Right lung (tissue), 5 donors: ENCODE data around the gene LZTS2. TPM values are rescaled to one million over a fixed set of nuclear protein-coding genes. Genes with fewer than 3 reads are reported as not detected.
A peak's percentile ranks its signal among the peaks of the same experiment; 100 is the strongest.

Experiments
- DNase-seq, 2 donors: peaks; one replicate each; pipeline ENCODE4 v3.0.0-alpha.2; 2013
- polyA plus RNA-seq, 5 donors: library from polyadenylated mRNA; unstranded; fragments of 120-200 nt; gene quantifications; one replicate each; pipeline versions ENCODE4 v1.2.1 to v1.2.3, GENCODE V29; 2013; ENCODE audit warnings: inconsistent platforms in 1 of 5, low replicate concordance in 1 of 5; ENCODE audit not compliant: insufficient read length in 5 of 5, insufficient read depth in 1 of 5

Gene LZTS2
- polyA plus RNA-seq, 5 donors = 37.4 to 73.9 (median 57.6) TPM

DNA sequence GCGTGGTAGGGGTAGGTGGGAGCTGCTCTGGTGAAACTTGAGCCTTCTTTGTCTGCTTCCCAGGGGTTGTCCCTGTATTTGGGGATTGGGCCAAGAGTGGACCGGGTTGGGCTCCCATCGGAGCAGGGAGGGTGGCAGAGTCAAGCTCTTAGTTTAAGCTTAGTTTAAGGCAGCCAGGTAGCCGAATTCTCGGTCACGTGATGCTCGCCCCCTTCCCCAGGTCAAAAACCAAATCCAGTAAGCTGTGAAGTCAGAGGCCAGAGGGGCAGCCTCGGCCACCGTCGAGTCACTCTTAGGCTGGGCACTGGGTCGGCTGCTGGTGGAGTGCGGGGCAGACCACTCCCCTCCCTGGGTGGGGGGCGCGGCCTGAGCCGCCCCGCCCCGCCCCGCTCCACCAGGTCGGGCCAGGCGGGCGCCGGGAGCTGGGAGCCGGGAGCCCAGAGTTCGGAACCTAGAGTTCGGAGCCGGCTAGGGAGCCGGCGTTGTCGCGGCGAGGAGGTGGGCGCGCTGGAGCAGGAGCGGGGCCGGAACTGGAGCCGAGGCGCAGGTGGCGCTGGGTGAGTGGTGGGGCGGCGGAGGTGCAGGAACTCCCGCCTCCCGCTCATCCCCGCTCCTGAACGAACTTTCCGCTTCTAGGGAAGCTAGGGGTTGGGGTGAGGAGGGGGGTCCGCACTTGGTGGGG is 2.8 kb upstream of the LZTS2 start:
- no peak for DNase-seq

DNA sequence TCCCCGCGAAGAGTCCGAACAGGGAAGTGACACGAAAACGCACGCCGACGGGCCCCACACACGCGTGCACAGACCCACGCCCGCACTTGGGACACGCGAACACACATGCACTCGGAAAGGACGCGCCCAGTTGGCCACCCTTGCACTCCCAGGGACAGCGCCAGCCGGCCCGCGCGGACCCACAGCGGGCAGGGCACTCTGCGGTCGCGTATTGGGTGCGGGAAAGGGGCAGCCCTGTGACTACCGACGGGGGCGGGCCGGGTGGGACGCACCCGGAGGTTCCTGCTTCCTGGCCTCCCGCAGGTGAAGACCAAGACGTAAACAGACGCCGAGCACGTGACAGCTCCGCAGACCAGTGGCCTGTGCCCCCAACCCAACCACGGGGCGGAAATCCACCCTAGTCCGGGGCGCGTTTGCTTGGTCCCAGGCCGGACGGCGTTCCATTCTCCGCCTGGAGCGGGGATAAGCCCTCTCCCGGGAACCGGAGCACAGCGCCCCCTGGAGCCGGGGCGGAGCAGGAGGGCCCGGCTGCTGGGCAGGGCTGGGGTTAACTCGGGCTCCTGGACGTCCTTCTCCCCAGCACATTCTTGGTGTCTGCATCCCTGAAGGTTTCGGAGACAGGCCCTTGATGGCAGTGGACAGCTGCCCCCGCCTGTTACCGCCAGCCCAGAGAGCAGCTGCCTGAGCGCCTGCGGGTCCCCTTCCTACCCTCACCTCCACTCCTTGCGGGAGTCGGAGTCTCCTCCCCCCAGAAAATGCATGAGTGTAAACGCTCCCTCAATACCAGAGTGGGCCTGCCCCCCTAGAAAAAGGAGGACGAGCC is 2.0 kb upstream of the LZTS2 start:
- peak in 1 of 2 donors; percentile 63 for DNase-seq

DNA sequence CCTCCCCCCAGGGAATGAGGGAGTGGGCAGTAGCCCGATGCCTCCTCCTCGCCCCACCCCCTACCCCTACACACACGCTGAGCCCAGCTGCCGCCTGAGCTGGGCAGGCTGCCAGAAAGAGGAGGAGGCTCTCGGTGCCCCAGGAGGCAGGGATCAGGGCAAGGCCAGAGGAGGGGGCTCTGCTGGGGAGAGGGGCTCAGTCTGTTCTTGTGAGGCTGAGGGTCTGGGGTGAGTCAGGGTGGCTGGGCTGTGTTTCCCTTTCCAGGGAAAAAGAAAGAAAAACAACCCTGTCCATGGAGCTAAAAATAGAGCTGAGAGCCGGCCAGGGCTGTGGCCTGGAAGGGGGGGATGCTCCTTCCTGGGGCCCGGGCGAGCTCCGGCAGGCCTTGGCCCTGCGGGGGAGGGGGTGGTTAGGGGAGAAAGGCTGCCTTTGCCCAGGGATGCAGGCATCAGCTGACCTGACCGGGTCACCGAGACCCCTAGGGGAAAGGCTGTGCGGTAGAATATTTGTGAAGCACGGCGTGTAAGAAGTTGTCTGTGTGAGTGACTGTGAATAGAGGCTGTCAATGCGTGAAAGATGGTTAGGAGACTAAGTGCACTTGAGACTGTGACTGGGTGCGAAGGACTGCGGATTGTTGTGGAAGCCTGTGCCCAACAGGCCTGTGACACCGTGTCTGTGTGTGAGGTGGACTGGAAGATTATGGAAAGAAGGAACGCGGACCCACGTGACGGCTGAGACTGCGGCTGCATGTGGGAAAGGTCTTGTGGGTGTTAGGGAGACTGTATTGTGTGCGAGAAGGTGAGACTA is 1.2 kb upstream of the LZTS2 start:
- peak; percentile 92 to 93 for DNase-seq

DNA sequence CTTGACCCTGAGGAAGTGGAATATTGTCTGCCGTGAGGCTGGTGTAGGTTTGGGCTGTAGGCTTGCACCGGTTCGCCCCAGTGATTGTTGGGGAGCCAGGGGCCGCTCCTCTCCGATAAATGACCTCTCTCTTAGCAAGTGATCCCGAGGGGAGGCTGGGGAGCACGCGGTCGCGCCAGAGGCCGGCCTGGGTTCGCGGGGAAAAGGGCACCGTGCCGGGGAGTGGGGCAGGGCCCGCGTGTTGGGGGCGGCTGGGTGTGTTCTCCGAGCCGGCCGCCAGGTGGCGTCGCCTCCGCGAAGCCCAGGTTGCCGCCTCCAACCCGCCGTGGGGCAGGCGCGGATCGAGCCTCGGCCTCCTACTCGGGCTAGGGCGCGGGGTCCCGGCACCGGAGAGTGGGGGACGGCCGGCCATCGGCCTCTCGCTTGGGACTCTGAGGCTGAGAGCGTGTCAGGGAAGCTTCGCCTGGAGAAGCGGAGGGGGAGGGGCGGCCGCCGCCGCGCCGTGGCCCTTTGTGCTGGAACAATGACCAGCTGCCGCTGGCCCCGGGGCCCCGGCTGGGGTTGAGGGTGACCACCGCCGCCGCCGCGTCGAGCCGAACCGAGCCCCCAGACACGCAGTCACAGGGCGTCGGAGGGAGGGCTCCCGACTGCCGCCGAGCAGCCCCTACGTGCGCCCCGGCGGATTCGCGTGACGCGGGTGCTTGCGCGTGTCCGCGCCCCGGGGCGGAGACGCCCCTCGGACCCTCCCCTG is 442 bp upstream of the LZTS2 start:
- peak; percentile 88 to 90 for DNase-seq

DNA sequence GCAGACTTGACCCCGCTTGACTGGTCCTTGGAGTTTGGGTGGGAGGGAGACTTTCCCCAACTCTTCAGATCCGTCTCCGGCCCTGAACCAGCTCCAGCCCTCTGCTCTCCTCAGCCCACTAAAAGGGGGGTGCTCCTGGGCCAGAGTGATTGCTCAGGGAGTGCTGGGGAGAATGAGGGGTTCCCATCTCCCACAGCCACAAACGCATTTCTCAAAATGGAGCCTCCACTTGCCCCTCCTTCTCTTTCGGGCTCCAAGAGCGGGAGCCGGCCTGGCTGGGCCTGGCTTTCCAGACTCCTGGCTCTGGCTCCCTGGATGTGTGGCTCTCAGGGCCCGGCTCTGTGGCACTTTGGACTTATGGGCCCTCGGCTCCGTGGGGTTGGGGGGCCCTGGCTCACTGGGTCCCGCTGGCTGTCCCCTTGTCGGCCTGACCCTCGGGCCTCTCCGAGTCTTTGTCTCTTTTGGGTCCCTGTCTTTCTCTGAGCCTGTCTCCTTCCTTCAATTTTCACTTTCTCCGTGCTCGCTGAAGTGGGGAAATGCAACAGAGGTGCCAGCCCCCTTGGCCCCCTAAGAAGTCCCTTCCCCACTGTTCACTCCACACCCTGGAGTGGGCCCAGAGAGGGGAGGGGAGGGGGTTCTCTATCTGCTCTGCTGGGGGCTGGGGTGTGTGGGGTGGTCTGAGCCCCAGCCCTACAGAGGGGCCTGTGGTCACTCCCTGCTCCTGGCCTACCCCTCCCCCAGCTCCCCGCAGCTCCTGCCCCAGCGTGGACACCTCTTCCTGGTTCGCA is 713 bp downstream of the LZTS2 start:
- no peak for DNase-seq

DNA sequence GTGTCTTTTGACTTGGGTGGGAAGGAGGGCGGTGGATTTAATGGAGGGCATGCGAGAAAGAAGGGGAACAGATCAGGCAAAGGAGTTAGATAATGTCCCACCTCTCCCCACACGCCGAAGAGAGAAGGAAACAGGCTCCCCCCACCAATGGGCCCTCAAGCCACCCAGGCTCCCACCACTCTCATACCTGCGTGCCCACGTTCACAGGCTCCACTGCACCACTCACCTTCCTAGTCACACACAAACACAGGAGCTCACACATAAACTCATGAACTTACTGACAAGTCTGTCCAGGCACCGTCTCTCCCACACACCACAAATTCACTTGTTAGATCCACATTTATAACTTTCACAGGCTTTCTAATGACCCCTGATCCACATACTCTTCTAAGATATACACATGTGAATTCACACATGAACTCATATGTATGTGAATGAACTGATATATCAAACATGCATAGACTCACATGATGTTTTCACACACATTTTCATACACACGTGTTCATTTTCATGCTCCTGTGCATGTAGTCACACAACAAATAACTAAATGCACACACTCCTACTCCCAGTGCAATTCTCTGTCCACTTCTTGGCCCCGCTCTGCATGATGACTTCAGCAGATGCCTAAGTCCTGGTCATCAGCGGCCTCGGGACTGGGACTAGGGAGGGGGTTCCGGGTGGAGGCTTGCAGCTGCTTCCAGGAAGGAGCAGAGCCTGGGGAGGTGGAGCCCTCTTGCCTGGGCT is 1.5 kb downstream of the LZTS2 start:
- DNase-seq = peak; percentile 83 to 87

DNA sequence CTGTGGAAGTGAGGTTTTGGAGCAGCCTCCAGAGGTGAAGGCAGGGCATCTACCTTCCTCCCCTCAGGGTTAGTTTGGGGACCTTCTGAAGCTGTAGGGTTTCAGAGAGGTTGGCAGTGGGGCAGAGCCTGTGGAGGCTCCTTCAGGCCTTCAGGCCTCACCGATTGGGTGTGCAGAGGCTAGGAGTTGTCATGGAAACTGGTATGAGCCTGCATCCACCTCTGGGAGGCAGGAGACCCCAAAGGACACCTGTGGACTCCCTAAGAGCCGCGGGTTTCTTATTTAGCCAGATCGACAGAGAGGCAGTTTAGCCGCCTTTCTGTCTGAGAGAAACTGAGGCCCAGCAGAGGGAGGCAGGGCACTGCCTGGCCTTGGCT is 2.0 kb downstream of the LZTS2 start:
- no peak for DNase-seq

DNA sequence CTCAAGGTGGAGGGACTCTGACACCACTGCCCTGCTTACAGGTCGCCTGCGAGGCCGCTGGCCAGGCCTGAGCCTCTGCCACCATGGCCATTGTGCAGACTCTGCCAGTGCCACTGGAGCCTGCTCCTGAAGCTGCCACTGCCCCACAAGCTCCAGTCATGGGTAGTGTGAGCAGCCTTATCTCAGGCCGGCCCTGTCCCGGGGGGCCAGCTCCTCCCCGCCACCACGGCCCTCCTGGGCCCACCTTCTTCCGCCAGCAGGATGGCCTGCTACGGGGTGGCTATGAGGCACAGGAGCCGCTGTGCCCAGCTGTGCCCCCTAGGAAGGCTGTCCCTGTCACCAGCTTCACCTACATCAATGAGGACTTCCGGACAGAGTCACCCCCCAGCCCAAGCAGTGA is 2.8 kb downstream of the LZTS2 start:
- no peak for DNase-seq

DNA sequence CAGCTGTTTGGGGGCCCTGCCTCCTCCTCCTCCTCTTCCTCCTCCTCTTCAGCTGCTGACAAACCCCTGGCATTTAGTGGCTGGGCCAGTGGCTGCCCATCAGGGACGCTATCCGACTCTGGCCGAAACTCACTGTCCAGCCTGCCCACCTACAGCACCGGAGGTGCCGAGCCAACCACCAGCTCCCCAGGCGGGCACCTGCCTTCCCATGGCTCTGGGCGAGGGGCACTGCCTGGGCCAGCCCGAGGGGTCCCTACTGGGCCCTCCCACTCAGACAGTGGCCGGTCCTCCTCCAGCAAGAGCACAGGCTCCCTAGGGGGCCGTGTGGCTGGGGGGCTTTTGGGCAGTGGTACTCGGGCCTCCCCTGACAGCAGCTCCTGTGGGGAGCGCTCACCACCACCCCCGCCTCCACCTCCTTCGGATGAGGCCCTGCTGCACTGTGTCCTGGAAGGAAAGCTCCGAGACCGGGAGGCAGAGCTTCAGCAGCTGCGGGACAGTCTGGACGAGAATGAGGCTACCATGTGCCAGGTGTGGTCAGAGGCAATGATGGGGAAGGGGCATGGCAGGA is 4.1 kb downstream of the LZTS2 start:
- DNase-seq = no peak

DNA sequence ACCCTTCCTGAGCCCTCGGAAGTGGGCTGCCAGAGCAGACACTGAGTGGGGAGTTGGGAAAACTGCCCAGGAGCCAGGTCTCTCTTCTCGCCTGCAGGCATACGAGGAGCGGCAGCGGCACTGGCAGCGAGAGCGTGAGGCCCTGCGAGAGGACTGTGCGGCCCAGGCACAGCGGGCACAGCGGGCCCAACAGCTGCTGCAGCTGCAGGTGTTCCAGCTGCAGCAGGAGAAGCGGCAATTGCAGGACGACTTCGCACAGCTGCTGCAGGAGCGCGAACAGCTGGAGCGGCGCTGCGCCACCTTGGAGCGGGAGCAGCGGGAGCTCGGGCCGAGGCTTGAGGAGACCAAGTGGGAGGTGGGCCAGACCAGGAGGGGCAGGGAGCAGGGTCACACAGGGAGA is 5.8 kb downstream of the LZTS2 start:
- DNase-seq = no peak

DNA sequence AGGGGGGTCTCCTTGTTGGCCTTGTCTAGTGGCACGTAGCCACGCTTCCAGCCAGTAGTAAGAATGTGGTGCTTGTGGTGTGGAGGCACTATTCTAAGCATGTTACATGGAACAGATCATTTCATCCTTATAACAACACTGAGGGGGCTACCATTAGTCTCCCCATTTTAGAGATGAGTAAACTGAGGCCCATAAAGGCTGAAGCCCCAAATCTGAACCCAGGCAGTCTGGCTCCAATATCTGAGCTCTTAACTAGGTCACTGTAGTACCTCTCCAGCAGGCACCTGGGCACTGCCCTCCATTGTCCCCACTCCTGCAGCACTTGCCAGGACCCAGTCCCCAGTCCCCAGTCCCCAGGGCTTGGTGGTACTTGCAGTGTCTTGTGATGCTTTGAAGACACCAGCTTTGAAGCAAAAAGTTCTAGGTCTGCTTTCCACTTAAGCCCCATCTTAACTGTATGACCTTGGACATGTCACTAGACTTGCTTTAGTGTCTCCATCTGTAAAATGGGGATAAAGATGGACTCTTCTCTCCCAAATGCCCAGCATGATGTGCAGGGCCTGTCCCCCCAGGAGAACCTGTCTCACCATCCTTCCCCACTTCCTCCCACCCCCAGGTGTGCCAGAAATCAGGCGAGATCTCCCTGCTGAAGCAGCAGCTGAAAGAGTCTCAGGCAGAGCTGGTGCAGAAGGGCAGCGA is 6.4 kb downstream of the LZTS2 start:
- DNase-seq = no peak

DNA sequence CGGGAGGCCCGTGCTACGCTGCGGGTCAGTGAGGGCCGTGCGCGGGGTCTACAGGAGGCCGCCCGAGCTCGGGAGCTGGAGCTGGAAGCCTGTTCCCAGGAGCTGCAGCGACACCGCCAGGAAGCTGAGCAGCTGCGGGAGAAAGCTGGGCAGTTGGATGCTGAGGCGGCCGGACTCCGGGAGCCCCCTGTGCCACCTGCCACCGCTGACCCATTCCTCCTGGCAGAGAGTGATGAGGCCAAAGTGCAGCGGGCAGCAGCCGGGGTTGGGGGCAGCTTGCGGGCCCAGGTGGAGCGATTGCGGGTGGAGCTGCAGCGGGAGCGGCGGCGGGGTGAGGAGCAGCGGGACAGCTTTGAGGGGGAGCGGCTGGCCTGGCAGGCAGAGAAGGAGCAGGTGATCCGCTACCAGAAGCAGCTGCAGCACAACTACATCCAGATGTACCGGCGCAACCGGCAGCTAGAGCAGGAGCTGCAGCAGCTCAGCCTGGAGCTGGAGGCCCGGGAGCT is 7.0 kb downstream of the LZTS2 start:
- no peak for DNase-seq

DNA sequence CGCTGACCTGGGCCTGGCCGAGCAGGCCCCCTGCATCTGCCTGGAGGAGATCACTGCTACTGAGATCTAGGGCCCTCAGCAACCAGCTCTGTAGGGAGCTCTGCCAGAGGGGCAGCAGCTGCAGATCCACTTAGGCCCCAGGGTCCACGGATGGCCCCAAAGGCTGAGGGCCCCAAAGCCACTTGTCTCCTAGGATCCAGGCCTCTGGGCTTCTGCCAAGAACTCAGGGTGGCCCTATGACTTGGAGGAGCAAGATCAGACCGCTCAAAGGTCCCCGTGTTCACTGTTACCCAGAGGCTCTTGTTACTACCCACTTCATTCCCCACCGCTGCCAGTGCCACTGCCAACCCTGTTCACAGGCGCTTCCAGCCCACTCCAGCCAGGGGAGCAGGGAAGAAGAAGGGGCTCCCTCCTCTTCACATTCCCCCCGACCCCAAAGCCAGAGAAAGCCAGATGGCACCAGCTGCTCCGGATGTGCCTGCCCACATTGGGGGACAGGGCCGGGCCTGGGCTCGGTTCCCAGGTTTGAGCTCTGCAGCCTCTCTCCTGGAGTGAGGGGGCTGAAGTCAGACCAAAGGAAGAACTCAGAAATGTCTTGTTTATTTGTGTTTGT is 7.6 kb downstream of the LZTS2 start:
- peak in 1 of 2 donors; percentile 77 for DNase-seq

DNA sequence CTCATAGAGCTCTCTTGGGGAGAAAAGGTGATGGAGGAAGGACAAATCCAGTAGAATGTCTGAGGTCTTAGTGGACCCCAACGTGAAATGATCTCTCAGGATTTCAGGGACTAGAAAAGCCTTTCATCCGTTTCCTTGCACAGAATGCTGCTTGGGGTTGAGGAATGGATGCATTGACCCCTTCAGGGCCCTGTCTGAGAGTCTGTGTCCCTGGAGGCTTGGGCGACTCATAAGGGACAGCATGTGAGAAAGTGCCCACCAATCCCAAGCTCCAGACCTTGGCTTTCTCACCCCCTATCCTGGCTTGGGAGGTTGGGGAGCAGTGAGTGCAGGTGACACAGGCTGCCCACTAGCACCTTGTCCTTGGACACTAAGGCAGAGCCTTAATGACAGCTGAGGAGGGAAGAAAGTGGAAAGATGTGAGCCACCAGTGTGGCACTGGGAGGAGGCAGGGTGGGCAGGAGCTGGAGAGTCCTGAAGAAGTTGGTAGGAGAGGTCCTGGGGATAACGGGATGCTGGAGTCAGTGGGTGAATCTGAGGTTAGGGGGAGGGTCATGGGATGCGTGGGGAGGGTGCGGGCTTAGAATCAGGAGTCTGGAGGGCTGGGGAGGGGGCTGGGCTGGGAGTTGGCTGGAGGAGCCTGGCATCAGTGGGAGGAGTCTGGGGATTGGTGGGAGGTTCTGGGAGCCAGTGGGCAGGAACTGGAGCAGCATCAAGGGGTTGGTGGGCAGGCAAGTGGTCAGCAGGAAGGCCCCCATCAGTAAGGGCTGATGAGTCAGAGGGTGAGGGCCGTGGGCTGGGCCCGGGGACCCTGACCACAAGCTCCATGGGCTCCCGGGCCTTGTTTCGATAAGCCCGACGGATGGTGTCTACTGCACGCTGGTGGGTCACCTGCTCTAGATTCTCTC is 8.6 kb downstream of the LZTS2 start:
- DNase-seq = no peak

DNA sequence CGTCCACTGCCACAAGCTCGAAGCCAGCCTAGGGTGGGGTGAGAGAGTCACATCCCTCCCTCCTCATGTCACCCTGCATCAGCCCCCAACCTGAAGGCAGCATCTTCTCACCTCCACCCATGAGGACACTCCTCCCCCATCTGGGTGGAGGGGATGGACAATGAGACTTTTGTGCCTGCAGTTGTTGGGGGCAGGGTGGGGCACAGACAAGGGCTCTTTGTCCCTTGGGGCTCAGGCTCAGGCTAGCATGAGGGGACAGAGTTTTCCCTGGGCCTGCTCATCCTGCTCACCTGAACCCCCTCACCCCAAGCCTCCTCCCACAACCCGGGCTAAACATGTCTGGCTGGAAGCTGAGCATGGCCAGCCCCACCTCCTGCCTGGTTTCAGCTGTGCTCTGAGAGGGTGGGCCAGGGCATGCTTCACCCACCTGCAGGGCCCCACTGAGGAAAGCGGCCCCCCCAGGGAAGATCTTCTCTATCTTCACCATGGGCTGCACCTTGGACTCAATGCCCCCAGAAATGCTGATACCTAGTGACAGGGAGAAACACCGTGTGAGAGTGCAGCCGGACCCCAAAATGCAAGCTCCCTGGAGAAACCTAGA is 9.3 kb downstream of the LZTS2 start:
- DNase-seq = no peak

DNA sequence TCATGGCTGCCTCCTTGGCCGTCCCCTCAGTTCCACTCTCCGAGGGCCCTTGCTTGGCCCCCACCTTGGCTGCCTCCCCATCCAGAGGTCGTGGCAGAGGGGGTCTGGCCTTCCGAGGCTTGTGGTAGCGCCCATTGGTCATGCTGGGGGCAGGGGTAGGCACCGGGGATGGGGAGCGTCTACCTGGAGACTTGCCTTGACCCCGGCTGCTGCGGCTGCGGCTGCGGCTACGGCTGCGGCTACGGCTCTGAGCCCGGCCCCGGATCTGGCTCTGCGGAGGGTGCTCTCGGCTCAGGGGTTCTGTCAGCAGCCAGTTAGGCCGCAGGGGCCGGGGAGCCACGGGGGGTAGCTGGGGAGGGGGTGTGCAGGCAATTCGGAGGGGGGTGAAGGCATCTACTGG is 10.7 kb downstream of the LZTS2 start:
- DNase-seq = no peak
